Ascending aorta (tissue), 2 donors: ENCODE data around the gene TGFB2. TPM values are rescaled to one million over a fixed set of nuclear protein-coding genes. Genes with fewer than 3 reads are reported as not detected.

ENCODE experiments used
- DNase-seq, 2 donors: peaks; one replicate each; pipeline ENCODE4 v3.0.0-alpha.2; 2019; ENCODE audit warnings: low spot score in 2 of 2
- H3K27ac ChIP-seq, 2 donors: fragments of 200-600 bp; sonication (generic); one replicate each; pipeline ENCODE4 v1.5.1; 2016 to 2017; ENCODE audit warnings: mild to moderate bottlenecking in 1 of 2
- H3K27me3 ChIP-seq: fragments of 200-600 bp; sonication (generic); one replicate; pipeline ENCODE4 v1.5.1; 2017
- H3K36me3 ChIP-seq, 2 donors: fragments of 200-600 bp; sonication (generic); one replicate each; pipeline ENCODE4 v1.5.1; 2016
- H3K4me1 ChIP-seq, 2 donors: fragments of 200-600 bp; sonication (generic); one replicate each; pipeline ENCODE4 v1.5.1; 2016 to 2017; ENCODE audit warnings: mild to moderate bottlenecking in 1 of 2
- H3K4me3 ChIP-seq, 2 donors: fragments of 200-600 bp; sonication (generic); one replicate each; pipeline ENCODE4 v1.5.1; 2016 to 2017; ENCODE audit warnings: mild to moderate bottlenecking in 1 of 2
- H3K9me3 ChIP-seq, 2 donors: fragments of 200-600 bp; sonication (generic); one replicate each; pipeline ENCODE4 v1.5.1; 2016
- CTCF ChIP-seq, 3 experiments: fragments of 200-600 bp in 2 of 3; fragments of 450-650 bp in 1 of 3; sonication (generic) in 2 of 3; IDR thresholded peaks; one replicate each; pipeline ENCODE4 v1.5.1; 2016 to 2019; ENCODE audit warnings: antibody characterized with exemption in 3 of 3, mild to moderate bottlenecking in 1 of 3, moderate library complexity in 1 of 3
- intact Hi-C: fragments of 100-400 bp; cut with DNase I; formaldehyde crosslinking; loops from one replicate; pipeline ENCODE4 v1.15.1; 2023
- total RNA-seq: library from RNA; depleted of rRNA; stranded (reverse); fragments of >200 nt; gene quantifications from one replicate; pipeline ENCODE4 v1.1.0, GENCODE V29; 2016

TGFB2 gene
- total RNA-seq, 1 donor from 2014 or later = 9.9 TPM

- peak overlapping the region; percentile 36 to 55 for H3K27ac ChIP-seq
- no peaks in the 10 kb centered on the region for H3K27me3 ChIP-seq
- H3K36me3 ChIP-seq = no peaks in the 10 kb centered on the region
- no peak overlapping the region for H3K4me3 ChIP-seq
- intact Hi-C loops = no loop called here
- no peaks in the 10 kb centered on the region for H3K9me3 ChIP-seq
- DNase-seq = no peak
- peaks cover 3 to 9% of the 10 kb centered on the region in 2 donors for H3K4me1 ChIP-seq
- TF ChIP-seq CTCF (IDR thresholded peaks at IDR 0.05) = no peak
Observed at GRCh38 chr1:218475275-218475674, 130.1 kb downstream of the TGFB2 start.

GRCh38 chr1:218475699-218476098, 130.6 kb downstream of the TGFB2 start:
- intact Hi-C loops = no loop called here
- no peak for DNase-seq
- Histone ChIP-seq H3K27me3 (no peaks in the 10 kb centered on the region), H3K36me3 (no peaks in the 10 kb centered on the region), H3K27ac (peak overlapping the region; percentile 36 to 55), H3K4me3 (no peak overlapping the region), H3K9me3 (no peaks in the 10 kb centered on the region), H3K4me1 (peaks cover 3 to 14% of the 10 kb centered on the region in 2 donors)
- no peak for TF ChIP-seq CTCF (IDR thresholded peaks at IDR 0.05)

- no peak for DNase-seq
- Histone ChIP-seq H3K4me1 (peaks cover 3 to 19% of the 10 kb centered on the region in 2 donors), H3K4me3 (no peak overlapping the region), H3K9me3 (no peaks in the 10 kb centered on the region), H3K27me3 (no peaks in the 10 kb centered on the region), H3K27ac (peak overlapping the region; percentile 36 to 42), H3K36me3 (no peaks in the 10 kb centered on the region)
- no peak for TF ChIP-seq CTCF (IDR thresholded peaks at IDR 0.05)
- intact Hi-C loops = no loop called here
Observed at GRCh38 chr1:218476385-218476784, 131.2 kb downstream of the TGFB2 start.

DNA sequence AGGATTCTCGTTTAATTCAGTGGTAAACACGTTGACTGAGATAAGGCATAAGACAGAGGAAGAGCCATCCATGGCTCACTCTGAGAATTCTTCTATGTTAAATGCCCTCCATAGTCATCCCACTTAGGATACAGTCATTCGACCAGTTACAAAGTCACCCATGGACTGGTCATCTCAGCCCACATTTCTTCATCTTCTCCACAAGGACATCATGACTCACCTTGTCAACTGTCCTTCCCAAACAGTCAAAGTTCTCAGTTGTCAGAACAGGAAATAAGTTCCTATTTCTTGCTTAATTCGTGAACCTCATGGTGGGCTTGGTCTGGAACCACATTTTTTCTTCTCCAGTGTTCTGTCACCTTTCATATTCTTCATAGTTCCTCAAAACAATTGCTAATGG, 133.2 kb downstream of the TGFB2 start:
- no peak for TF ChIP-seq CTCF (IDR thresholded peaks at IDR 0.05)
- no peak overlapping the region for H3K27ac ChIP-seq

DNA sequence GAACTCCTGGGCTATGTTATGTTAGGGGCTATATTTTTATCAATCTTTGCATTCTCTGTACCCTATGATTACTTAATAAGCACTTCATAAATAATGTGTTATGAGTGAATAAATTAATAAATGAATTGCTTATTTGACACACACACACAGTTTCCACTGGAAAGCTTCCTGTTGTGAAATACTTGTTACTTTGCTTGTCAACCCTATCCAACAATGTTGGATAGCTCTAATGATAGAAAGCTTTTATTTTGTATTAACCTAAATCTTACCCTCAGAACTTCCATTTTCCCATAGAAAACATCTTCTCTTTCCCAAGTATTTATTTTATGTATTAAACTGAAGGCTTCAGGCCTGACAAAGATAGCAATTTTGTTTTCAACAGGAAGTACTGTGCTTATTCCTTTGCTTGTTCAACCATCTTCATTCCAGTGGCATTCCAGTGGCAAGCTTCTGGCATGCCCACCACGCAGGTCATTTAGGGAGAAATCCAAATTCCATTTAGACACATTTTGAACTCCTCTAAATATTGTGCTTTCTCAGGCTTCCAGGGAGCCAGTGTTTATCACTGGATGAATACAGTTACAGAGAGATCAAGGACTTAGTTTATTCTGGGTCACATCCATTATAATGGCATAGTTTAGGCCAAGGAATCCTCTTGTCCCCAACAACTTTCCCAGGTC, 134.4 kb downstream of the TGFB2 start:
- Histone ChIP-seq H3K9me3 (no peaks in the 10 kb centered on the region), H3K27me3 (no peaks in the 10 kb centered on the region), H3K4me3 (no peak overlapping the region), H3K27ac (peak overlapping the region; percentile 35 to 37), H3K36me3 (no peaks in the 10 kb centered on the region), H3K4me1 (peaks cover 3 to 29% of the 10 kb centered on the region in 2 donors)
- intact Hi-C loops = loop anchor here (1.0 to 2.0 kb wide), 2 partner anchors 19 kb away; no protein-coding TSS in a partner anchor
- no peak for TF ChIP-seq CTCF (IDR thresholded peaks at IDR 0.05)
- DNase-seq = no peak

More for the DNA sequence above, 133.2 kb downstream of the TGFB2 start:
- Histone ChIP-seq H3K4me1 (peaks cover 3 to 29% of the 10 kb centered on the region in 2 donors), H3K27me3 (no peaks in the 10 kb centered on the region), H3K36me3 (no peaks in the 10 kb centered on the region), H3K9me3 (no peaks in the 10 kb centered on the region), H3K4me3 (no peak overlapping the region)
- no peak for DNase-seq
- intact Hi-C loops = no loop called here
